Anterior cingulate cortex (tissue), 58 donors: ENCODE data around the gene ZNF516.
"Not testable (repeated sequence)": the region's sequence is repeated elsewhere in the genome, so short reads cannot be mapped to it uniquely, and the experiment has no call there.

Experiments used
- DNase-seq, 58 donors: peaks; one replicate each; lab custom pipeline; 2025; lab: John Stamatoyannopoulos, UW

The ZNF516 gene

GRCh38 chr18:76475450-76476194 is 19.4 kb downstream of the ZNF516 start:
- no peak for DNase-seq

GRCh38 chr18:76474824-76475223 is 20.2 kb downstream of the ZNF516 start:
- no peak for DNase-seq

GRCh38 chr18:76473521-76473920 is 21.5 kb downstream of the ZNF516 start:
- not testable (repeated sequence) for DNase-seq

- no peak for DNase-seq
These were observed 22.2 kb downstream of the ZNF516 start for GRCh38 chr18:76472829-76473228.

GRCh38 chr18:76471593-76471992 is 23.4 kb downstream of the ZNF516 start:
- no peak for DNase-seq

- DNase-seq, result no peak
These were observed 26.4 kb downstream of the ZNF516 start for GRCh38 chr18:76468345-76469304.

GRCh38 chr18:76467371-76468190 is 27.5 kb downstream of the ZNF516 start:
- DNase-seq, result no peak

- DNase-seq, result no peak
These were observed 28.5 kb downstream of the ZNF516 start for GRCh38 chr18:76466410-76466991.

- DNase-seq, result no peak
These were observed 29.2 kb downstream of the ZNF516 start for GRCh38 chr18:76465630-76466409.

- no peak for DNase-seq
These were observed 30.5 kb downstream of the ZNF516 start for GRCh38 chr18:76464281-76465259.

GRCh38 chr18:76463872-76464271 is 31.2 kb downstream of the ZNF516 start:
- no peak for DNase-seq

GRCh38 chr18:76463358-76463757 is 31.7 kb downstream of the ZNF516 start:
- no peak for DNase-seq

- DNase-seq, result no peak
These were observed 32.7 kb downstream of the ZNF516 start for GRCh38 chr18:76462326-76462694.

- DNase-seq, result no peak
These were observed 33.2 kb downstream of the ZNF516 start for GRCh38 chr18:76461692-76462325.

- DNase-seq, result no peak
These were observed 33.9 kb downstream of the ZNF516 start for GRCh38 chr18:76461148-76461547.

- DNase-seq, result no peak
These were observed 34.6 kb downstream of the ZNF516 start for GRCh38 chr18:76460482-76460881.

GRCh38 chr18:76459687-76460350 is 35.2 kb downstream of the ZNF516 start:
- DNase-seq, result peak in 1 of 58 donors; percentile 21
